Stomach (tissue), 9 donors: ENCODE measurements around the gene SNRNP25. TPM values are rescaled to one million over a fixed set of nuclear protein-coding genes. Genes with fewer than 3 reads are reported as not detected.

Experiments
- DNase-seq, 2 donors: peaks; one replicate each; pipeline versions ENCODE4 v3.0.0 to v3.0.0-alpha.2; 2013 to 2019
- H3K27ac ChIP-seq, 5 donors: fragments of 200-600 bp in 4 of 5; sonication (generic) in 4 of 5; one replicate each; pipeline ENCODE4 v1.5.1; 2013 to 2019; ENCODE audit warnings: mild to moderate bottlenecking in 1 of 5, moderate library complexity in 1 of 5
- H3K27me3 ChIP-seq, 3 donors: fragments of 200-600 bp; sonication (generic); one replicate each; pipeline ENCODE4 v1.5.1; 2017 to 2019; ENCODE audit warnings: mixed run types in 1 of 3
- H3K36me3 ChIP-seq, 4 donors: fragments of 200-600 bp; sonication (generic); 1 replicate in 3 of 4; 2 replicates in 1 of 4; pipeline ENCODE4 v1.5.1; 2016 to 2019
- H3K4me1 ChIP-seq, 4 donors: fragments of 200-600 bp; sonication (generic); one replicate each; pipeline ENCODE4 v1.5.1; 2016 to 2019
- H3K4me3 ChIP-seq, 4 donors: fragments of 200-600 bp; sonication (generic) in 3 of 4; one replicate each; pipeline ENCODE4 v1.5.1; 2016 to 2019; ENCODE audit warnings: mild to moderate bottlenecking in 1 of 4
- H3K9me3 ChIP-seq, 4 donors: fragments of 200-600 bp; sonication (generic); one replicate each; pipeline ENCODE4 v1.5.1; 2016 to 2019
- EP300 ChIP-seq: sonication (generic); formaldehyde crosslinking; IDR thresholded peaks from one replicate; pipeline ENCODE4 v1.6.1; 2017; ENCODE audit warnings: antibody characterized with exemption
- POLR2A ChIP-seq, 4 donors: fragments of 450-650 bp; IDR thresholded peaks; one replicate each; pipeline ENCODE4 v1.6.1; 2016; ENCODE audit warnings: antibody characterized with exemption in 4 of 4, control low read depth in 2 of 4, mild to moderate bottlenecking in 1 of 4, moderate library complexity in 1 of 4
- POLR2AphosphoS5 ChIP-seq, 3 donors: sonication (generic); formaldehyde crosslinking; IDR thresholded peaks; one replicate each; pipeline ENCODE4 v1.6.1; 2016; ENCODE audit warnings: antibody characterized with exemption in 3 of 3
- WGBS, 5 donors: extraction: QIAGEN DNeasy Blood & Tissue Kit in 3 of 5; methylation state at CpG; one replicate each; pipeline versions ENCODE4 v1.1.5 to v1.1.7; 2013 to 2018; 5-methylcytosine and 5-hydroxymethylcytosine counted together
- intact Hi-C: fragments of 100-400 bp; cut with DNase I; formaldehyde crosslinking; loops from one replicate; pipeline ENCODE4 v1.15.1; 2023; ENCODE audit warnings: low total_unique reads
- polyA plus RNA-seq, 3 donors: library from polyadenylated mRNA; stranded (reverse); fragments of 200-250 nt; gene quantifications; one replicate each; pipeline ENCODE4 v1.2.3, GENCODE V29; 2013
- total RNA-seq, 5 donors: library from RNA; depleted of rRNA; stranded (reverse); fragments of >200 nt; gene quantifications; one replicate each; pipeline versions ENCODE4 v1.1.0 to v1.2.3, GENCODE V29; 2014 to 2016
- TF ChIP-seq, protein P1 (sequence below), 7 experiments: fragments of 450-650 bp in 4 of 7; fragments of 200-600 bp in 3 of 7; sonication (generic) in 3 of 7; IDR thresholded peaks; one replicate each; pipeline ENCODE4 v1.5.1; 2016 to 2019; ENCODE audit warnings: antibody characterized with exemption in 7 of 7, control low read depth in 2 of 7, mild to moderate bottlenecking in 1 of 7
- donor health status: healthy with polysubstance abuse.
- donor health status: Bipolar disorder and iron deficiency.
- donor health status: healthy.

SNRNP25 gene
- total and polyA plus RNA-seq, 8 donors = 2.3 to 40.2 (median 19.3) TPM

DNA sequence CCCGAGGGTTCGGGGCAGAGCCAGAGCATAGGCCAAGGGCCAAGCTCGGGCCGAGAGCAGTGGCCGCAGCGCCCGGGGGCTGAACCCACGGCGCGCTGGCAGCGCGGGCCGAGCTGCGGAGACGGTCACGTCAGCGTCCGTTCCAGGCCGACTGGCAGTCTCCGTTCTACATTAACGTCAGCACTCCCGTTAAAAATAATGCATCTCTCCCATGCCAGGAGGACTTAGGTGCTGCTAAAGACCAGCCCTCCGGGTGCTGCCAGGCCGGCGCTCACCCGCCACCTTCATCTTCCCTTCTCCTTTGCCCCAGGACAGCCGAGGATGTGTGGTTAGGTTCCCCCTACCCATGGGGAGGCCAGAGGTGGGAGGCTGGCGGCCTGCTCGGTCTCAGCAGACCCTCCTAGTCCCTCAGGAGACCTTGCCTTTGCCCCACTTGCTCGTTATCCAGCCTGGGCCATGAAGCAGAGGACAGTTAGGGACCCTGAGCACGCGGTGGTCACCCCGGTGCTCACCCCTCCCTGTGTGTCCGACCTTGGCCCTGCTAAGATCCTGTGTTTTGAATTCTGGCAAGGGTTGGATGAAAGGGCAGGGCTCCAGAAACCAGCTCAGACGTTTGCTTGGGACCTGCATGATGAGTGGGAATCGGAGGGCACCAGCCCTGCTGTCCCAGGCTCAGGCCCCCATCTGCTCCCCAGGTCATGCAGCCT is 25.0 kb downstream of the SNRNP25 start:
- Histone ChIP-seq H3K27me3 (peaks cover 0 to 2% (median 0%) of the 10 kb centered on the region in 3 donors), H3K4me1 (peaks cover 34 to 67% (median 55%) of the 10 kb centered on the region in 4 donors), H3K27ac (peak overlapping the region; percentile 87 to 96 (median 95)), H3K4me3 (peak overlapping the region; percentile 70 to 91 (median 74)), H3K36me3 (peaks cover 0 to 31% (median 28%) of the 10 kb centered on the region in 4 donors), H3K9me3 (no peaks in the 10 kb centered on the region)
- 5 to 7% (median 6%) methylated on average over 13 to 36 of the region's 36 CpGs for WGBS, 5 donors
- DNase-seq = peak in 1 of 2 donors; percentile 69
- intact Hi-C loops = no loop called here
- TF ChIP-seq EP300 = no peak
- TF ChIP-seq POLR2AphosphoS5 (IDR thresholded peaks at IDR 0.05) = no peak
- TF ChIP-seq POLR2A (IDR thresholded peaks at IDR 0.05) = no peak
- TF ChIP-seq, protein P1, sequence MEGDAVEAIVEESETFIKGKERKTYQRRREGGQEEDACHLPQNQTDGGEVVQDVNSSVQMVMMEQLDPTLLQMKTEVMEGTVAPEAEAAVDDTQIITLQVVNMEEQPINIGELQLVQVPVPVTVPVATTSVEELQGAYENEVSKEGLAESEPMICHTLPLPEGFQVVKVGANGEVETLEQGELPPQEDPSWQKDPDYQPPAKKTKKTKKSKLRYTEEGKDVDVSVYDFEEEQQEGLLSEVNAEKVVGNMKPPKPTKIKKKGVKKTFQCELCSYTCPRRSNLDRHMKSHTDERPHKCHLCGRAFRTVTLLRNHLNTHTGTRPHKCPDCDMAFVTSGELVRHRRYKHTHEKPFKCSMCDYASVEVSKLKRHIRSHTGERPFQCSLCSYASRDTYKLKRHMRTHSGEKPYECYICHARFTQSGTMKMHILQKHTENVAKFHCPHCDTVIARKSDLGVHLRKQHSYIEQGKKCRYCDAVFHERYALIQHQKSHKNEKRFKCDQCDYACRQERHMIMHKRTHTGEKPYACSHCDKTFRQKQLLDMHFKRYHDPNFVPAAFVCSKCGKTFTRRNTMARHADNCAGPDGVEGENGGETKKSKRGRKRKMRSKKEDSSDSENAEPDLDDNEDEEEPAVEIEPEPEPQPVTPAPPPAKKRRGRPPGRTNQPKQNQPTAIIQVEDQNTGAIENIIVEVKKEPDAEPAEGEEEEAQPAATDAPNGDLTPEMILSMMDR (IDR thresholded peaks at IDR 0.05) = no peak

DNA sequence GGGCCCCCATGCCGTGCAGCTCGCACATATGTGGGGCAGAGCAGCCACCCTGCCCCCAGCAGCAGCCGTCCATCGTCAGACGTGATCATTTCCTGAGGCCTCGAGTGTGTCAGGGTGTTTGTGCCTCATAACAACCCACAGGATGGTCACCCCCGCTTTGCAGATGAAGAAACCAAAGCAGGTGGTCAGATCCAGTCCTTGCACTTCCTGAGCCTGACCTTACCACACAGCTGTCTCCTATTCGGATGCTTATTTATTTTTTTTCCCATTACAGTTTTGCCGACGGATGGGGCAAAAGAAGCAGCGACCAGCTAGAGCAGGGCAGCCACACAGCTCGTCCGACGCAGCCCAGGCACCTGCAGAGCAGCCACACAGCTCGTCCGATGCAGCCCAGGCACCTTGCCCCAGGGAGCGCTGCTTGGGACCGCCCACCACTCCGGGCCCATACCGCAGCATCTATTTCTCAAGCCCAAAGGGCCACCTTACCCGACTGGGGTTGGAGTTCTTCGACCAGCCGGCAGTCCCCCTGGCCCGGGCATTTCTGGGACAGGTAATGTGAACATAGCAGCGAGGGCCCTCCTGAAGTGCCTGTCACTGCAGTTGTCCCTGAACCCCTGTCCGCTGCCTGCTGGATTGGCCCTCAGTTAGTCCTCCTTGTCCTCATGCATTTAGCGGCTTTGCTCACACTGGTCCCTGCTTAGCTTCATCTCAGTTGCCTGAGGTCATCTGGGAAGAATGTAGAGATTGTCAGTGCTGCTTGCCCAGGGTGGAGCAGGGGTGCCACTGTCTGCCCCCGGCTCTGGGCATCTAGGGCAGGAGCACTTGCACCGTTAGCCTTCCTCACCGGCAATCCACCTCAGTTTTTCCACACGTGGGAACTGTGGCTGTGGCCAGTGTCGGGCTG is 25.8 kb downstream of the SNRNP25 start:
- 72 to 83% (median 74%) methylated on average over 29 to 32 of the region's 32 CpGs for WGBS, 5 donors
- H3K27me3 ChIP-seq = no peaks in the 10 kb centered on the region
- H3K27ac ChIP-seq = peak overlapping the region in 4 of 5 donors; percentile 91 to 96 (median 95)
- no peaks in the 10 kb centered on the region for H3K9me3 ChIP-seq
- DNase-seq = no peak
- peak overlapping the region; percentile 70 to 91 (median 74) for H3K4me3 ChIP-seq
- H3K4me1 ChIP-seq = peaks cover 42 to 68% (median 56%) of the 10 kb centered on the region in 4 donors
- intact Hi-C loops = no loop called here
- H3K36me3 ChIP-seq = peaks cover 0 to 38% (median 31%) of the 10 kb centered on the region in 4 donors
- TF ChIP-seq POLR2A (IDR thresholded peaks at IDR 0.05) = no peak
- TF ChIP-seq, protein P1 (IDR thresholded peaks at IDR 0.05) = no peak
- no peak for TF ChIP-seq EP300

DNA sequence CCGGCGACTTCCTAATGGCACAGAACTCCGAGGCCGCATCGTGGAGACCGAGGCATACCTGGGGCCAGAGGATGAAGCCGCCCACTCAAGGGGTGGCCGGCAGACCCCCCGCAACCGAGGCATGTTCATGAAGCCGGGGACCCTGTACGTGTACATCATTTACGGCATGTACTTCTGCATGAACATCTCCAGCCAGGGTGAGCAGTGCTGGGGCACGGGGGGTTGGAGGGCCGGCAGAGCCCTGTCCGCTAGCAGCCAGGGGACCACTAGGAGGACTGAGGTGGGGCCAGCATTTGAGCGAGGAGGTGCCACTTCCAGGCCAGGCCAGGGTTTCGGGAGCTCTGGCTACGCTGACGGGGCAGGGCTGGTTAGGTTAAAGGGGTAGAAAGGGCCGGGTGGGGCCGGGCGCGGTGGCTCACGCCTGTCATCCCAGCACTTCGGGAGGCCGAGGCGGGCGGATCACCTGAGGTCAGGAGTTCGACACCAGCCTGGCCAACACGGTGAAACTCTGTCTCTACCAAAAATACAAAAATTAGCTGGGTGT is 29.5 kb downstream of the SNRNP25 start:
- Histone ChIP-seq H3K27me3 (no peaks in the 10 kb centered on the region), H3K4me3 (no peak overlapping the region), H3K4me1 (peaks cover 32 to 59% (median 42%) of the 10 kb centered on the region in 4 donors), H3K27ac (peak overlapping the region in 1 of 5 donors; percentile 77), H3K9me3 (no peaks in the 10 kb centered on the region), H3K36me3 (peaks cover 25 to 73% (median 65%) of the 10 kb centered on the region in 4 donors)
- WGBS, 5 donors = 89 to 94% (median 91%) methylated on average over 30 to 31 of the region's 31 CpGs
- intact Hi-C loops = no loop called here
- no peak for DNase-seq
- TF ChIP-seq, protein P1 (IDR thresholded peaks at IDR 0.05) = no peak
- no peak for TF ChIP-seq POLR2AphosphoS5 (IDR thresholded peaks at IDR 0.05)
- TF ChIP-seq POLR2A (IDR thresholded peaks at IDR 0.05) = no peak
- TF ChIP-seq EP300 = no peak
